PFSK-1 (cell line): ENCODE data around the gene FGD4.

Experiments used
- FOXP2 ChIP-seq: optimal IDR thresholded peaks from 2 replicates; pipeline ENCODE3; 2011; ENCODE audit warnings: borderline replicate concordance, control low read depth, inconsistent platforms; ENCODE audit not compliant: insufficient read depth; ENCODE audit errors: extremely low read length, extremely low read depth
- POLR2AphosphoS5 ChIP-seq: IDR thresholded peaks from 2 replicates; pipeline ENCODE4 v1.6.1; 2012; ENCODE audit warnings: low read depth, mild to moderate bottlenecking, control low read depth, low read length, moderate library complexity
- SIN3A ChIP-seq: IDR thresholded peaks from 2 replicates; pipeline ENCODE4 v1.6.1; 2012; ENCODE audit warnings: mild to moderate bottlenecking, low read length, moderate library complexity, borderline replicate concordance; ENCODE audit not compliant: insufficient read depth
- TAF1 ChIP-seq: IDR thresholded peaks from 2 replicates; pipeline ENCODE4 v1.6.1; 2012; ENCODE audit warnings: low read length, control low read depth, borderline replicate concordance; ENCODE audit not compliant: insufficient read depth
- TF ChIP-seq, protein P1 (sequence below), 2 experiments: IDR thresholded peaks; 2 replicates each; pipeline versions ENCODE4 v1.6.1 to v1.8.0; 2011 to 2012; ENCODE audit warnings: low read depth in 2 of 2, low read length in 2 of 2, control low read depth in 1 of 2, inconsistent platforms in 1 of 2, mild to moderate bottlenecking in 1 of 2, moderate library complexity in 1 of 2; ENCODE audit not compliant: insufficient read depth in 1 of 2

Gene FGD4

DNA sequence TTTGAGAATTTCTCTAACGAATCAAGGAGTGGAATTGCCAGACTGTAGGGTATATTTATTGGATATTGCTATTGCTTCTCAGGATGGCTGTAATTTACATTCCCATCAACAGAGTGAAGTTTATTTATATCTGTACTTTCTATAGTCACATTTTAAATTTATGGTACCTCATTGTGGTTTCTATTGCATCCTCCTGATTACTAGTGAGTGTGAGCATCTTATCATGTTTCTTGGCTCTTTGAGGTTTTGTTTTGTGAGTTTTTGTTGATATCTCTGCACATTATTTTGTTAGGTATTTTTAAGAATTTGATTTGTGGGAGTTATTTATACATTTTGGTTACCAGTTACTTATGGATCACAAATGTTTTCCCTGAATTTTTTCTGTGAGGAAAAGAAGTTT, 293.7 kb downstream of the FGD4 start:
- TF ChIP-seq SIN3A, result no peak
- TF ChIP-seq FOXP2, result no peak
- TF ChIP-seq, protein P1, sequence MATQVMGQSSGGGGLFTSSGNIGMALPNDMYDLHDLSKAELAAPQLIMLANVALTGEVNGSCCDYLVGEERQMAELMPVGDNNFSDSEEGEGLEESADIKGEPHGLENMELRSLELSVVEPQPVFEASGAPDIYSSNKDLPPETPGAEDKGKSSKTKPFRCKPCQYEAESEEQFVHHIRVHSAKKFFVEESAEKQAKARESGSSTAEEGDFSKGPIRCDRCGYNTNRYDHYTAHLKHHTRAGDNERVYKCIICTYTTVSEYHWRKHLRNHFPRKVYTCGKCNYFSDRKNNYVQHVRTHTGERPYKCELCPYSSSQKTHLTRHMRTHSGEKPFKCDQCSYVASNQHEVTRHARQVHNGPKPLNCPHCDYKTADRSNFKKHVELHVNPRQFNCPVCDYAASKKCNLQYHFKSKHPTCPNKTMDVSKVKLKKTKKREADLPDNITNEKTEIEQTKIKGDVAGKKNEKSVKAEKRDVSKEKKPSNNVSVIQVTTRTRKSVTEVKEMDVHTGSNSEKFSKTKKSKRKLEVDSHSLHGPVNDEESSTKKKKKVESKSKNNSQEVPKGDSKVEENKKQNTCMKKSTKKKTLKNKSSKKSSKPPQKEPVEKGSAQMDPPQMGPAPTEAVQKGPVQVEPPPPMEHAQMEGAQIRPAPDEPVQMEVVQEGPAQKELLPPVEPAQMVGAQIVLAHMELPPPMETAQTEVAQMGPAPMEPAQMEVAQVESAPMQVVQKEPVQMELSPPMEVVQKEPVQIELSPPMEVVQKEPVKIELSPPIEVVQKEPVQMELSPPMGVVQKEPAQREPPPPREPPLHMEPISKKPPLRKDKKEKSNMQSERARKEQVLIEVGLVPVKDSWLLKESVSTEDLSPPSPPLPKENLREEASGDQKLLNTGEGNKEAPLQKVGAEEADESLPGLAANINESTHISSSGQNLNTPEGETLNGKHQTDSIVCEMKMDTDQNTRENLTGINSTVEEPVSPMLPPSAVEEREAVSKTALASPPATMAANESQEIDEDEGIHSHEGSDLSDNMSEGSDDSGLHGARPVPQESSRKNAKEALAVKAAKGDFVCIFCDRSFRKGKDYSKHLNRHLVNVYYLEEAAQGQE (IDR thresholded peaks at IDR 0.05; ENCODE audit: insufficient read depth in 1 of 2, low read depth in 2 of 2, low read length in 2 of 2), result no peak
- no peak for TF ChIP-seq TAF1
- no peak for TF ChIP-seq POLR2AphosphoS5
